HUES6 (cell line): ENCODE results near the gene OVCA2.

Experiments used
- H3K27ac ChIP-seq: 2 replicates; pipeline ENCODE4 v1.7.0; 2013; ENCODE audit warnings: low read depth, mild to moderate bottlenecking, low read length, inconsistent platforms
- H3K27me3 ChIP-seq: 2 replicates; pipeline ENCODE4 v1.6.1; 2013; ENCODE audit warnings: low read length; ENCODE audit not compliant: control insufficient read depth, insufficient read depth
- H3K36me3 ChIP-seq: 2 replicates; pipeline ENCODE4 v1.6.1; 2013; ENCODE audit warnings: low read length; ENCODE audit not compliant: control insufficient read depth, insufficient read depth
- H3K4me1 ChIP-seq: 2 replicates; pipeline ENCODE4 v1.6.1; 2013; ENCODE audit warnings: low read length; ENCODE audit not compliant: control insufficient read depth, insufficient read depth
- H3K4me3 ChIP-seq: 2 replicates; pipeline ENCODE4 v1.5.1; 2013; ENCODE audit warnings: low read depth, low read length
- H3K9ac ChIP-seq: one replicate; pipeline ENCODE4 v1.6.1; 2013; ENCODE audit warnings: mild to moderate bottlenecking, low read length
- H3K9me3 ChIP-seq: 2 replicates; pipeline ENCODE4 v1.6.1; 2013; ENCODE audit warnings: low read depth, low read length; ENCODE audit not compliant: control insufficient read depth, insufficient read depth

OVCA2 gene

GRCh38 chr17:2035541-2036488 lies 6.0 kb upstream of the OVCA2 start:
- Histone ChIP-seq H3K9me3 (no peaks in the 10 kb centered on the region), H3K9ac (no peak overlapping the region), H3K4me3 (no peak overlapping the region), H3K27me3 (no peaks in the 10 kb centered on the region), H3K27ac (no peak overlapping the region), H3K4me1 (peaks cover 8% of the 10 kb centered on the region; the same call in 1 of the 2 replicates), H3K36me3 (peaks cover 23% of the 10 kb centered on the region)

GRCh38 chr17:2037155-2037554 lies 4.7 kb upstream of the OVCA2 start:
- H3K36me3 ChIP-seq = peaks cover 23% of the 10 kb centered on the region
- no peak overlapping the region for H3K9ac ChIP-seq
- peaks cover 11% of the 10 kb centered on the region; the same call in 1 of the 2 replicates for H3K4me1 ChIP-seq
- no peak overlapping the region for H3K4me3 ChIP-seq
- H3K27me3 ChIP-seq = no peaks in the 10 kb centered on the region
- H3K27ac ChIP-seq = no peak overlapping the region
- H3K9me3 ChIP-seq = no peaks in the 10 kb centered on the region

GRCh38 chr17:2040219-2040827 lies 1.5 kb upstream of the OVCA2 start:
- no peak overlapping the region for H3K27ac ChIP-seq
- peaks cover under 1% of the 10 kb centered on the region; the same call in 1 of the 2 replicates for H3K27me3 ChIP-seq
- no peaks in the 10 kb centered on the region for H3K9me3 ChIP-seq
- H3K9ac ChIP-seq = no peak overlapping the region
- peaks cover 36% of the 10 kb centered on the region for H3K36me3 ChIP-seq
- no peak overlapping the region for H3K4me3 ChIP-seq
- H3K4me1 ChIP-seq = peaks cover 12% of the 10 kb centered on the region

- Histone ChIP-seq H3K27ac (no peak overlapping the region), H3K4me3 (peak overlapping the region; percentile 82), H3K27me3 (peaks cover 4% of the 10 kb centered on the region), H3K4me1 (peaks cover 12% of the 10 kb centered on the region), H3K36me3 (peaks cover 33% of the 10 kb centered on the region), H3K9ac (peak overlapping the region; percentile 58), H3K9me3 (no peaks in the 10 kb centered on the region)
Observed at GRCh38 chr17:2040942-2041560, 771 bp upstream of the OVCA2 start.

- H3K27me3 ChIP-seq = peaks cover 12% of the 10 kb centered on the region
- H3K36me3 ChIP-seq = peaks cover 20% of the 10 kb centered on the region
- no peaks in the 10 kb centered on the region for H3K9me3 ChIP-seq
- peak overlapping the region; percentile 82 for H3K4me3 ChIP-seq
- peak overlapping the region; percentile 88 for H3K9ac ChIP-seq
- H3K4me1 ChIP-seq = peaks cover 12% of the 10 kb centered on the region
- H3K27ac ChIP-seq = peak overlapping the region; percentile 76
Observed at GRCh38 chr17:2042390-2042847, 597 bp downstream of the OVCA2 start.

- Histone ChIP-seq H3K4me1 (peaks cover 12% of the 10 kb centered on the region), H3K9ac (peak overlapping the region; percentile 88)
Observed at GRCh38 chr17:2042933-2043332, 1.1 kb downstream of the OVCA2 start.

GRCh38 chr17:2043785-2044184 lies 2.0 kb downstream of the OVCA2 start:
- Histone ChIP-seq H3K27ac (no peak overlapping the region), H3K27me3 (peaks cover 25% of the 10 kb centered on the region), H3K4me1 (peaks cover 12% of the 10 kb centered on the region), H3K9ac (no peak overlapping the region), H3K9me3 (no peaks in the 10 kb centered on the region), H3K36me3 (peaks cover 18% of the 10 kb centered on the region), H3K4me3 (no peak overlapping the region)

More at GRCh38 chr17:2042933-2043332, 1.1 kb downstream of the OVCA2 start:
- Histone ChIP-seq H3K36me3 (peaks cover 18% of the 10 kb centered on the region), H3K9me3 (no peaks in the 10 kb centered on the region), H3K27me3 (peaks cover 17% of the 10 kb centered on the region), H3K27ac (no peak overlapping the region), H3K4me3 (peak overlapping the region; percentile 82)

- Histone ChIP-seq H3K9ac (no peak overlapping the region), H3K4me1 (peaks cover 13% of the 10 kb centered on the region), H3K9me3 (no peaks in the 10 kb centered on the region), H3K27me3 (peaks cover 31% of the 10 kb centered on the region), H3K27ac (no peak overlapping the region), H3K36me3 (peaks cover 18% of the 10 kb centered on the region), H3K4me3 (no peak overlapping the region)
Observed at GRCh38 chr17:2044263-2044894, 2.6 kb downstream of the OVCA2 start.

GRCh38 chr17:2047590-2047989 lies 5.8 kb downstream of the OVCA2 start:
- Histone ChIP-seq H3K9me3 (no peaks in the 10 kb centered on the region), H3K4me3 (no peak overlapping the region), H3K9ac (no peak overlapping the region), H3K27ac (no peak overlapping the region), H3K27me3 (peaks cover 56% of the 10 kb centered on the region), H3K4me1 (peaks cover 7% of the 10 kb centered on the region), H3K36me3 (peaks cover 13% of the 10 kb centered on the region)

GRCh38 chr17:2048805-2049204 lies 7.0 kb downstream of the OVCA2 start:
- Histone ChIP-seq H3K9ac (no peak overlapping the region), H3K4me3 (no peak overlapping the region), H3K4me1 (peaks cover 7% of the 10 kb centered on the region; the same call in 1 of the 2 replicates), H3K27me3 (peaks cover 67% of the 10 kb centered on the region), H3K27ac (no peak overlapping the region), H3K9me3 (no peaks in the 10 kb centered on the region), H3K36me3 (peaks cover 1% of the 10 kb centered on the region; the same call in 1 of the 2 replicates)
